ENCODE data around the gene TIMM44.
A peak's percentile ranks its signal among the peaks of the same experiment; 100 is the strongest.

TIMM44 gene

GRCh38 chr19:7909471-7910067 is 33.9 kb downstream of the TIMM44 start:
- no peak overlapping the region for H3K27ac ChIP-seq
- TF ChIP-seq CTCF (conservative IDR thresholded peaks at IDR 0.05) = no peak

- no peak for TF ChIP-seq CTCF (conservative IDR thresholded peaks at IDR 0.05)
These were observed 34.6 kb downstream of the TIMM44 start for GRCh38 chr19:7908742-7909461.

GRCh38 chr19:7908078-7908699 is 35.3 kb downstream of the TIMM44 start:
- H3K27ac ChIP-seq = no peak overlapping the region
- TF ChIP-seq CTCF (conservative IDR thresholded peaks at IDR 0.05) = no peak

More at GRCh38 chr19:7908742-7909461, 34.6 kb downstream of the TIMM44 start:
- H3K27ac ChIP-seq = no peak overlapping the region

GRCh38 chr19:7907544-7907943 is 35.9 kb downstream of the TIMM44 start:
- H3K27ac ChIP-seq = no peak overlapping the region
- no peak for TF ChIP-seq CTCF (conservative IDR thresholded peaks at IDR 0.05)

GRCh38 chr19:7907122-7907521 is 36.3 kb downstream of the TIMM44 start:
- no peak overlapping the region for H3K27ac ChIP-seq
- no peak for TF ChIP-seq CTCF (conservative IDR thresholded peaks at IDR 0.05)

GRCh38 chr19:7905859-7906258 is 37.6 kb downstream of the TIMM44 start:
- no peak overlapping the region; the same call in 1 of the 2 replicates for H3K27ac ChIP-seq
- TF ChIP-seq CTCF (conservative IDR thresholded peaks at IDR 0.05) = no peak

GRCh38 chr19:7905268-7905667 is 38.2 kb downstream of the TIMM44 start:
- H3K27ac ChIP-seq = peak overlapping the region; percentile 80; the same call in 1 of the 2 replicates
- TF ChIP-seq CTCF (conservative IDR thresholded peaks at IDR 0.05) = no peak

All from VCaP (cell line).